Left ventricle myocardium inferior (tissue), 1 donor: Measurements from ENCODE around the gene FTSJ3. TPM values are rescaled to one million over a fixed set of nuclear protein-coding genes. Genes with fewer than 3 reads are reported as not detected.

Experiments used
- DNase-seq: peaks from one replicate; pipeline ENCODE4 v3.0.0-alpha.2; 2020
- H3K27ac ChIP-seq: fragments of 200-600 bp; replicated peaks from 2 replicates; pipeline ENCODE4 v1.8.0; 2021
- H3K27me3 ChIP-seq: fragments of 200-600 bp; 2 replicates; pipeline ENCODE4 v1.8.0; 2021; ENCODE audit warnings: low read depth
- H3K36me3 ChIP-seq: fragments of 200-600 bp; 2 replicates; pipeline ENCODE4 v1.8.0; 2021
- H3K4me1 ChIP-seq: fragments of 200-600 bp; 2 replicates; pipeline ENCODE4 v1.8.0; 2021
- H3K4me3 ChIP-seq: fragments of 200-600 bp; 2 replicates; pipeline ENCODE4 v1.8.0; 2021; ENCODE audit warnings: mild to moderate bottlenecking, moderate library complexity
- H3K9me3 ChIP-seq: fragments of 200-600 bp; replicated peaks from 2 replicates; pipeline ENCODE4 v1.8.0; 2021
- intact Hi-C: fragments of 100-400 bp; cut with micrococcal nuclease; formaldehyde crosslinking; loops from one replicate; pipeline ENCODE4 v1.11.0; 2022
- total RNA-seq: library from RNA; stranded (reverse); fragmentation: NEBNext Ultra II Directional; extraction: Animal tissue kit (Norgen Biotek cat#: 25700); gene quantifications from one replicate; pipeline ENCODE4 v1.2.1, GENCODE V29; 2021
- TF ChIP-seq, protein P1 (sequence below): fragments of 200-600 bp; IDR thresholded peaks from 2 replicates; pipeline ENCODE4 v1.8.0; 2021; ENCODE audit warnings: antibody characterized with exemption, mild to moderate bottlenecking, borderline replicate concordance
- donor health status: DM: no; HTN: yes; CAD: no; lungs with severe emphysema.

FTSJ3 gene
- total RNA-seq, 1 donor from 2014 or later = 36.7 TPM

DNA sequence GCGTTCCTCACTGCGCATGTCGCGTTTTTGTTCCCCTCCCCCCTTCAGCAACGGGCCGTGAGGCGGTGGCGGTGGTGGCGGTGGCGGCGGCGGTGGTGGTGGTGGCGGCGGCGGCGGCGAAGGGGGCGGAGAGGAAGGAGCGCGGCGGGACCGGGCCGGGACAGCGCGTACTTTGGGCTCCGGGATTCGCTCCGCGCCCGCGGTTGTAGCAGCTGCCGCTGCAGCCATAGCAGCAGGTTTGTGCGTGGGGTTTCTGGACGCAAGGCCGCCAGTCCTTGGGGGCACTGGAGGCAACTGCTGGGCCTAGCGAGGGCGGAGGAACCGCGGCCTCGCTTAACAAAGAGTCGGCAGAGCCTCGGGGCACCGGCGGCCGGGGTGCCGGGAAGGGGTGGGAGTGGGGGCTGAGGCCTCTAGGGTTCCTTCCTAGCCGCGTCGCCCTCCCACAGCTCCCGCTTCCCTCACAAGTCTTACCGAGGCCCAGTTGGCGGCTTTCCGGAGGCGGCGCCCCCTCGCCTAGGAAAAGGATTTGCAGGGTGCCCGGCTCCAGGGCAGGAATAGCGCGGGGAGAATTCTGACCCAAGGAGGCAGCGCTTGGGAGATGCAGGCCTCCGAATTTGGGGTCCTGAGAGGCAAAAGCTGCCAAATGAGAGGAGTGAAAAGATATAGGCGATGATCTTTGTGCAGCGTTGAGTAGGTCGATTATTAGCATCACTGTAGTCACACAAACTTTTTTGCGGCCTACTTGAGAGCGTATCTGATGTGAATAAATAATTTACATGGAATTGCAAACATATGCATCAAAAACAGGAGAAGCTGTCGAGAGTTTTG is 53.1 kb downstream of the FTSJ3 start, which contains the start of gene DDX42:
TSS of gene DDX42 (plus strand) at position 30 of the 828 bp plus-strand sequence. CDS start 12,880 bp downstream, outside the sequence.
- peaks cover 19% of the 10 kb centered on the region for H3K36me3 ChIP-seq
- peak within 1 kb of the TSS; percentile 99 for H3K27ac ChIP-seq
- H3K4me1 ChIP-seq = peaks cover 89% of the 10 kb centered on the region
- DNase-seq = peak; percentile 90
- no peaks in the 10 kb centered on the region for H3K27me3 ChIP-seq
- H3K4me3 ChIP-seq = peak within 1 kb of the TSS; percentile 95
- TF ChIP-seq, protein P1, sequence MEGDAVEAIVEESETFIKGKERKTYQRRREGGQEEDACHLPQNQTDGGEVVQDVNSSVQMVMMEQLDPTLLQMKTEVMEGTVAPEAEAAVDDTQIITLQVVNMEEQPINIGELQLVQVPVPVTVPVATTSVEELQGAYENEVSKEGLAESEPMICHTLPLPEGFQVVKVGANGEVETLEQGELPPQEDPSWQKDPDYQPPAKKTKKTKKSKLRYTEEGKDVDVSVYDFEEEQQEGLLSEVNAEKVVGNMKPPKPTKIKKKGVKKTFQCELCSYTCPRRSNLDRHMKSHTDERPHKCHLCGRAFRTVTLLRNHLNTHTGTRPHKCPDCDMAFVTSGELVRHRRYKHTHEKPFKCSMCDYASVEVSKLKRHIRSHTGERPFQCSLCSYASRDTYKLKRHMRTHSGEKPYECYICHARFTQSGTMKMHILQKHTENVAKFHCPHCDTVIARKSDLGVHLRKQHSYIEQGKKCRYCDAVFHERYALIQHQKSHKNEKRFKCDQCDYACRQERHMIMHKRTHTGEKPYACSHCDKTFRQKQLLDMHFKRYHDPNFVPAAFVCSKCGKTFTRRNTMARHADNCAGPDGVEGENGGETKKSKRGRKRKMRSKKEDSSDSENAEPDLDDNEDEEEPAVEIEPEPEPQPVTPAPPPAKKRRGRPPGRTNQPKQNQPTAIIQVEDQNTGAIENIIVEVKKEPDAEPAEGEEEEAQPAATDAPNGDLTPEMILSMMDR = peak; percentile 17
- intact Hi-C loops = no loop called here
- H3K9me3 ChIP-seq = no peaks in the 10 kb centered on the region

DNA sequence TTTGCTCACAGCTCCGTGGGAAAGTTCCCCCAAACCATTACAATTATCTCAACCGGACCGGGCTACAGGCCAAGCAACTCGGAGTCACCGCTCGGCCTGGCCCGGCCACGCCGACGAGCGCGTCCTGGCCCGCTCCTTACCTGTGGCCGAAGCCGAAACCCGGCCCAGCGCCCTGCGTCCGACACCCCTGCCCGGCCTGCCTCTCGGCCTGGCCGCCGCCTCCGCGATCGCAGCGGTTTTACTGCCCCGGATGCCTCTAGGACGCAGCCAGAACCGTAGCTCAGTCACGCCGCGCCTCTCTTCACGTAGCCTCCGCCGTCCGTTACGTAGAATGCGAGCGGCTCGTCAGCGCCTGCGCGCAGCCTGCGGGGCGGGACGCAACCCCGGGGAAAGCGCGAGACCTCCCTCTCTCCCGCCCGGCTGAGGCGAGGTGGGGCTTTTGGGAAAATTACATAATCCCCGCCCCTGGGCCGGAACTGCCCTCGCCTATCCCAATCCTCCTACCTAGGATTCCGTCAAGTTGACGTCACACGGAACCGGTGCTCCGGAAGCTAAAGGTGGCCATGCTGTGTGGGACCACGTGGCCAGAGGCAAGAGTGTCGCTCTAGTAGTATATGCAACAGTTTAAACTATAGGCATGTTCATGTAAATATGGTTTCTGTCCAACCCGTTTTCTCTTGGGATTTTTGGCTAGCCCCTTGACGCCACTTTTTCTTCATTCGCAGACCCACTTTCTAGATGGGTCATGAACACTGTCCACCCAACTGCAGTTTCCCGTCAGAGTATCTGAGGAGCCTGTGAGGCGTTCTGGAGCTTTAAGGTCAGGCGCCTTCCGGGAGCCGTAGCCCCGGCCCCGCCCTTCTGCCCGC is 54.0 kb downstream of the FTSJ3 start, which contains the start of gene CCDC47:
TSS of gene CCDC47 (minus strand) at position 326 of the 869 bp plus-strand sequence. CDS start 7,422 bp downstream, outside the sequence.
- TF ChIP-seq, protein P1 = no peak
- intact Hi-C loops = no loop called here
- Histone ChIP-seq H3K36me3 (peaks cover 11% of the 10 kb centered on the region), H3K27me3 (no peaks in the 10 kb centered on the region), H3K4me3 (peak within 1 kb of the TSS; percentile 95), H3K27ac (peak within 1 kb of the TSS; percentile 99), H3K9me3 (no peaks in the 10 kb centered on the region), H3K4me1 (peaks cover 89% of the 10 kb centered on the region)
- peak; percentile 98 for DNase-seq

DNA sequence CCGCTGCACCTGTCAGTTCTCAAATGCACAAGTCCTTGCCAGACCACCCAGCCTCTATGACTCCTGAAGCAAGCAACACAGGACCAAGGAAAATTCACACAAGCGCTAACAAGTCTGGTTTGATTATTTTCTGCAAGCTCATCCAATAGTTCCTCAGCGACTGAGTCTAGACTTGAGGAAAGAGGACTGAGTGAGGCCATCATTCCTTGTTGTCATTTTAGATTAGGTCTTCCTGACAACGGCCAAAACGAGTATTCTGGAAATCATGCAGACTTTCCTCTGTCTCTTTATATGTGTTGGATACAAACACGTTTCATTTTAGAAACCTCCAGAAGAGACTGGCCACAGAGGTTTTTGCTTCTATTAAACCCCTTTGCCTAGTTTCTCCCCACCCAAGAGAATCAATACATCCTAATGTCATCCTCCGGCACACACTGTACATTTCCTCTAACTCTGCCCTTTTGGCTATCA is 54.6 kb downstream of the FTSJ3 start:
- Histone ChIP-seq H3K4me1 (peaks cover 89% of the 10 kb centered on the region), H3K27me3 (no peaks in the 10 kb centered on the region), H3K27ac (peak overlapping the region; percentile 99), H3K36me3 (peaks cover 4% of the 10 kb centered on the region), H3K4me3 (peak overlapping the region; percentile 95), H3K9me3 (no peaks in the 10 kb centered on the region)
- intact Hi-C loops = no loop called here
- TF ChIP-seq, protein P1 = no peak
- DNase-seq = no peak

Other genes with a start within 250 kb of the FTSJ3 start
- 44.7 TPM for gene TACO1, start 226.8 kb downstream of the FTSJ3 start, total RNA-seq
- 41.3 TPM for gene MAP3K3, start 205.2 kb downstream of the FTSJ3 start, total RNA-seq
- 2.7 TPM for gene LIMD2, start 127.5 kb downstream of the FTSJ3 start, total RNA-seq
- 14.6 TPM for gene STRADA, start 85.9 kb downstream of the FTSJ3 start, total RNA-seq
- gene CCDC47, start 54.1 kb downstream of the FTSJ3 start, total RNA-seq = 79.6 TPM
- gene DDX42, start 53.5 kb downstream of the FTSJ3 start, total RNA-seq = 51.7 TPM
- 115 TPM for gene PSMC5, start 232 bp downstream of the FTSJ3 start, total RNA-seq
- gene SMARCD2, start 15.0 kb upstream of the FTSJ3 start, total RNA-seq = 21.0 TPM
- not detected for gene CSH2, start 46.0 kb upstream of the FTSJ3 start, total RNA-seq
- not detected for gene GH2, start 54.3 kb upstream of the FTSJ3 start, total RNA-seq
- not detected for gene CSH1, start 68.9 kb upstream of the FTSJ3 start, total RNA-seq
- gene CSHL1, start 83.6 kb upstream of the FTSJ3 start, total RNA-seq = not detected
- gene GH1, start 91.2 kb upstream of the FTSJ3 start, total RNA-seq = not detected
- 4.6 TPM for gene CD79B, start 104.7 kb upstream of the FTSJ3 start, total RNA-seq
- 1.2 TPM for gene SCN4A, start 145.3 kb upstream of the FTSJ3 start, total RNA-seq
- gene PRR29, start 170.7 kb upstream of the FTSJ3 start, total RNA-seq = not detected
- gene ICAM2, start 193.0 kb upstream of the FTSJ3 start, total RNA-seq = 28.2 TPM